HG03558 (cell line): ENCODE results near the gene EVI2B.
"Not testable (repeated sequence)": the region's sequence is repeated elsewhere in the genome, so short reads cannot be mapped to it uniquely, and the experiment has no call there.

Source experiments
- ATAC-seq: cut with Tn5 transposase; IDR thresholded peaks from one replicate; pipeline ENCODE4 v1.9.1; 2021; ENCODE audit warnings: moderate number of reproducible peaks; ENCODE audit not compliant: unreplicated experiment; ENCODE audit errors: extremely low read depth

EVI2B gene

GRCh38 chr17:31310886-31311285, 3.0 kb downstream of the EVI2B start:
- ATAC-seq: no peak

DNA sequence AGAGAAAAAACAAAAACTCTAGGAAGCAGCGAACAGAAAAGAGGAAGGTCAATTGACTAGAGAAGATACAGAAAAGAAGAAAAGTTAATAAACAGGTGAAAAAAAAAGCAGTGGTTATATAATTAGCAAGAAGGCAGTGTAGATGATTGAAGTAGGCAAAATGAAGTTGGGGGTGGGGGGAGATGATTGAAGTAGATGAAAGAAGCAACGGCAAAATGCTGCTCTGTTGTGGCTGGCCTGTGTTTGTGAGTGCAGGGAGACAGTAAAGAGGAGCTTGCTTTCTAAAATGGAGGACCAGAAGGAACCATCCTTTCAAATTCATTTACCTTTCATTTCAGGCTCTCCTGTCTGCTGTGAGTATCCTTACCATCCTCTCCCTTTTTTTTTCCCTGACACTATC, 3.6 kb downstream of the EVI2B start:
- ATAC-seq: no peak

- ATAC-seq: no peak
Measured at GRCh38 chr17:31309556-31309955, 4.3 kb downstream of the EVI2B start.

DNA sequence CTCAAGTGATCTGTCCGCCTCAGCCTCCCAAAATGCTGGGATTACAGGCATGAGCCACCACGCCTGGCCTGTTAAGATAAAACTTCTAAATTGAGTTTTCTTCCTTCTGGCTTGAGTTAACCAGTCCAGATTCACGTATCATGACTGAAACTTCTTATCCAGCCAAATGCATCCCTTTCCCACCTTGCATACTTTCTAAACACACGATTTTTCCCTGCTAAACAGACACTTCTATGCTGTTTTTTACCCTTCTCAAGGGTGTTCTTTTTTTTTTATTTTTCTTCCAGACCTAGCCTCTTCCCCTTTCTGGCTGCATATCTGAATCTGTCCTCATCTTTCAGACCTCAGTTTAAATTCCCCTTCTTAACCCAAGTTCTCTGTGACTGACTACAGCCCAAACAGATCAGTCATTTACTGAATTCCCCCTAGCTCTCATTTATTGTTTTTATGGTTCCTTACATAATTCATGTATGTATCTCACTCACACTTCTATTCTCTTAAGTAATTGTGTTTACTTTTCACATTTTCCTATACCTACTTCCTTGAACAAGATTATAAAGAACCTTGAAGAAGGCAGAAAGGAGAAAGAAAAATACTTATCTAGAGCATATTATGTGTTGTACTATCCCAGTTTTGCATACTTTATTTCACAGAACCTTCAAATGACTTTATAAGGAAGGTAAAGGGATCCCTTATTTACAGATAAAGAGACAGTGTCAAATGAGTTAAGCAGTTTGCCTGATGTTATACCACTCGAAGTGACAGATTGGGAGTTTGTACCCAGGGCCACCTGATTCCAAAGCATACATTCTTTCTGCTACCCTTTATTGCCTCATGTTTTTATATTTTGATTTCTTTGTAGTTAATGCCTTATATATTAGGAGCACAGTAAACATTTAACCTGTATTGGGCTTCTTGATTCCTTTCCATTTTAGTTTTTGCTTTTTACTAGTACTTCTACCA, 5.2 kb downstream of the EVI2B start:
- ATAC-seq: no peak

DNA sequence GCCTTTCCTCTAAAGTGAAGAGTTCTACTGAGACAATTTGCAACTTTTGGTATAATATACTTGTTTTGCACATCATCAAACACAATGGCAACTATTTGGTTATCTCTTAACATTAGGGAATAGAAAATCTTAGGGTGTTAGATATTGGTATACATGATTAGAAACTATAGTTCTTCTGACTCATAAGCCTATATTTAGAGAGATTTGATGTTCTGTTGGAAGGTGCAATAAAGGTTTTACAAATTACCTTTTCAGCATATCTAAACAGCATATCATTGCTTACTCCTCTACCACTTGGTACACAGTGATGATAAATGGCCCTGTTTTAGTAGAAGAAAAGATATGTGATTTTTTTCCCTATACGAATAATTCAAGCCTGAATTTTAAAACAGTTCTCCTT, 6.2 kb downstream of the EVI2B start:
- ATAC-seq: no peak

GRCh38 chr17:31299624-31300023, 14.2 kb downstream of the EVI2B start:
- ATAC-seq: no peak

DNA sequence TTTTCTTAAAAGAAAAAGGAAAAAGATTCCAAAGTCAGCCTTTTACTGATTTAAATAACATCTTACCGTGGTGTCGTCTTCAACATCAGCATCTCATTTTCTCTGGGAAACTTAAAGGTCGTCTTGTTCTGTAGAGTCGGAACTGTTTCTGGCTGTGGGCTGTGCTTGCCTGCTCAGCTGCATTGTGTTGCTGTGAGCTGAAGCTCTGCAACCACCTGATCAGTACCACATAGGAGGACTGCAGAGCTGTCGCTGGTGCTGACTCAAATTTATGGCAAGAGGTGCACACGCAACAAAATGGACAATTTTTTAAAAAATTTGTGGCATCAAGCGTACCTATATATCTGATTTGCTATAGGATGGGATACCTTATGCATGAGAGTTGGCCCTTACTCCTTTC, 16.8 kb downstream of the EVI2B start, which contains the start of gene OMG:
TSS of gene OMG (minus strand) at position 150 of the 400 bp plus-strand sequence. CDS start 908 bp downstream, outside the sequence.
- ATAC-seq: no peak

DNA sequence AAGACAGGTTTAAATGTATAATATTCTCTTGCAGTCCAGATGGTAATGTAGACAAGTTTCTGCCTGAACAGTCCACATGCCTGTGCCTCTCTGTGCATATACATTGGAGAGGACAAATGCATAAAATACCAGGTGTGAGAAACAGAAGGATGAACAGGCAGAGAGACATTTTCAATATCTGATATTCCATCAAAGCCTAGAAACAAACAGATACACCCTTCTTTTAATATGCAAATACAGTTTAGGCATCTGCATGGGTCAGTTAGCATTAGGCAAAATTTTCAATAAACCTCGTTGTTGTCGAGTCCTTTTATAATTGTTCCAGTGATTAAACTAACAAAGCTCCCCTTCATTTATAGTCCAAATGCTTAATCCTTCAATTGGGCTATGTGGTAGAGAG, 17.7 kb downstream of the EVI2B start:
- ATAC-seq: no peak

DNA sequence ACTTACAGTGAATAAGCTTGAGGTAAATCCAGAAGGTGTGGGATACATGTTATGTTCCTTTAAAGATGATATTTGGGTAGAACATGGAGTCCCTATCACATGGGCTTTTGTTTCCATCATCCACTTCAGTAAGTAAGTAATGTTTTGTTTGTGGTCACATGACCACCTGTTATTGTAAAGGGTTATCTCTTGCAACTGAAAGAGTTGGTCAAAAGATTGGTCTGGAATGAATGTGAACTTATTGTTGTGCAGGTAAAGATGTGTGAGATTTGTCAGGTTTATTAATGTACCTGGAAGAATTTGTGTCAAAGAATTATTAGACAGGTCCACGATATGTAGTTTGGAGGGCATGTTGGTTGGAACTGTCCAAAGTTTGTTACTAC, 18.4 kb downstream of the EVI2B start:
- no peak for ATAC-seq

- ATAC-seq: no peak
Measured at GRCh38 chr17:31294820-31295488, 18.9 kb downstream of the EVI2B start.

DNA sequence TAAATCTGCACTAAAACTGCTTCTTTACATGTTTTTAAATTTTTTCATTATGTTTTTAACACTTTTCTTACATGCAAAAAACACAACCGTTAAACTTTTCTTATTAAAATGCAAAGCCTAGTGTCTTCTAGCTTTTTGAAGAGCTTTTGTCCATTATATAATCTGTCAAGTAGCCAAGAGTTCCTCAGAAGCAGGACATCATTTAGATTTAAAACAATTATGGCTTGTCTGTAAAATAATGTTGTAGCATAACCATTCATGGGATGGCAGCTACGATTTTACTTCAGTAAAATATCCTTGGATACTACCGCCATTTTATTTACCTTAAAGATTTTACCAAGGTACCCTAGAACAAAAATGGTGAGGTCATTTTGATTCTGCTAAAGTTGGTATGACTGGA, 19.6 kb downstream of the EVI2B start:
- no peak for ATAC-seq

GRCh38 chr17:31293581-31293980, 20.3 kb downstream of the EVI2B start:
- no peak for ATAC-seq

DNA sequence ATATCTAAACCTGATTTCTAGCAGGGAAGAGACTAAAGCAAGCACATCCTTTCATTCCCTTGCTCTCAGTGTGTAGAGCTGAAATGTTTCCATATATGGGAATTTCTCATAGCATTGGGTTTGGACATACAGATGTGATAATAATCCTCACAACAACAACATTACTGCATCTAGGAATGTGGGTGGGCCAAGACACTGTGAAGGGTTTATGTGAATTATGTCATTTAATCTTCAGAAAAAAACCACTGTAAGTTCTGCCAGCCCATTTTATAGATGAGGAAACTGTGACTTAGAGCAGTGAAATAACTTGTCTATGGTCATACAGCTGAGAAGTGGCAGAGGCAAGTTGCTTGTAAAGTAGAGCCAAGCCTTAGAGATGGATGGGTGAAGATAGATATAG, 22.0 kb downstream of the EVI2B start:
- ATAC-seq: no peak

- ATAC-seq: no peak
Measured at GRCh38 chr17:31289790-31290189, 24.1 kb downstream of the EVI2B start.

DNA sequence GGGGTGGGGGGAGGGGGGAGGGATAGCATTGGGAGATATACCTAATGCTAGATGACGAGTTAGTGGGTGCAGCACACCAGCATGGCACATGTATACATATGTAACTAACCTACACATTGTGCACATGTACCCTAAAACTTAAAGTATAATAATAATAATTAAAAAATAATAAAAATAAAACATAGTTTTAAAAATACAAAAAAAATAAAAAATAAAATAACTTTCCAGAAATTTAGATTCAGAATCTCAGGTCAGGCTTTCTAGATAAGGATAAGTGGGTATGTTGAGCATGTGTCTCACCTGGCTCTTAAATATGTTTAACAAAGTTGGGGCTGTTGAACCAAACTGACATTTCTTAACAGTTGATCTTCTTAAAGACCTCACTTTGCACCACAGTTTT, 25.9 kb downstream of the EVI2B start:
- not testable (repeated sequence) for ATAC-seq

DNA sequence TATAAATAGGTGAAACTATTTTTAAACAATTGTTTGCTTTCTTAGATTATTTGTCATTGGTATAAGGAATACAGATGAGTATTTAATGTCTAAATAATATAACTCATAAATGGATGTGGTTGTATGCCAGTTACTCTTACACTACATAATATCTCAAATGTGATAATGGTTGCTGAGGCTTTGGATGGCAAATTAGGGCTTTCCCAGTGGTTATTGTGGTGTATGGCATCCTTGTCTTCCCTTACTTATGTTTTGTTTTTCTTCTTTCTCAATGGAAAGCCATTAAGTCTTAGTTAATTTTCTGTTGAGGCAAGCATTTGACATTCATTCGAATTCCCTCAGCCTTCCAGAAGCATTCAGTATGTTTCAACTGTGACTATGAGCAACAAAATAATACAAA, 27.3 kb downstream of the EVI2B start:
- ATAC-seq: no peak

DNA sequence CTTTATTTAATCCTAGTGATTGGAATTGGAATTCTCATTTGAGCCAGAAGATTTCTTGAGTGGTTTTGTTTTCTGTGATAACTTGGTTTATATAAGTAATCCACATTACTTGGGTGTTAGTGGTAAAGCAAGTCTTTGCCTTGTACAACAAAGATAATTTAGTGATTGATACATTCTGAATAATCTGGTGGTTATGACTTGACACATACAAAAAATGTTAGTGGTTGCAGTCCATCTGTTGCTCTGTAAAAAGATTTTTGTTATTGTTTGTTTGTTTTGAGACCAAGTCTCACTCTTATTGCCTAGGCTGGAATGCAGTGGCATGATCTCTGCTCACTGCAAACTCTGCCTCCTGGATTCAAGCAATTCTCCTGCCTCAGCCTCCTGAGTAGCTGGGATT, 30.0 kb downstream of the EVI2B start:
- ATAC-seq: no peak

GRCh38 chr17:31281061-31281460, 32.8 kb downstream of the EVI2B start:
- ATAC-seq: no peak

DNA sequence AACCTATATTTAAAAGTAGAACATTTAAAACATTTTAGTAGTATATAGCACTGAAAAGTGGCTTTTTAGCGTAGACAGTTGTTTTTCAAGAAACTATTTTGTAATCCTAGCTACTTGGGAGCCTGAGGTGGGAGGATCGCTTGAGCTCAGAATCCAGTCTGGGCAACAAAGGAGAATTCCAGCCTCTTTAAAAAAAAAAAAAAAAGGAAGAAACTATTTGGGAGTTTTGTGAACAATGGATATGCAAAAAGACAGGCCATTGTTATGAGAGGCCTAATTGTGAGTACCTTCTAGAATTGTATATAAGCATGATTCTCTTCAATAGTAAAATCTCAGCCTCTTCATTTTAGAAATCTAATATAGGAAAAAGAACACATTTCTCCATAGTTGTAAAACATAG, 34.5 kb downstream of the EVI2B start:
- no peak for ATAC-seq

- ATAC-seq: no peak
Measured at GRCh38 chr17:31275116-31275515, 38.7 kb downstream of the EVI2B start.

DNA sequence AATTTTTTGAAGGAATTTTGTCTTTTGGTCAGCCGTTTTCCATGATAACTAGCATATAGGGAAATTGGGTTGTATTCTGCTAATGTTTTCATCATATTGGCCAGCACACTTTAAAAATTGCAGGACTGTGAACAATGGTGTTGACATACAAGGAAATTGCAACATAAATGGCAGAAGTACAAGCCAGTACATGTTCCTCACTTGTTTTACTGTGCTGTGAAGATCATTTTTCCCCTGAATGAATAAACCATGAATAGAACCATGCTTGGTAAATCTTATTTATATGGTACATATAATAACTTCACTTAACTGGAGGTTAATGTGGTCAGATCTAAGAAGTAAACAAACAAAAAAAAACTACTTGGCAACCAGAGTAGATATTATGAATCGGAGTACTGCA, 39.6 kb downstream of the EVI2B start:
- no peak for ATAC-seq

DNA sequence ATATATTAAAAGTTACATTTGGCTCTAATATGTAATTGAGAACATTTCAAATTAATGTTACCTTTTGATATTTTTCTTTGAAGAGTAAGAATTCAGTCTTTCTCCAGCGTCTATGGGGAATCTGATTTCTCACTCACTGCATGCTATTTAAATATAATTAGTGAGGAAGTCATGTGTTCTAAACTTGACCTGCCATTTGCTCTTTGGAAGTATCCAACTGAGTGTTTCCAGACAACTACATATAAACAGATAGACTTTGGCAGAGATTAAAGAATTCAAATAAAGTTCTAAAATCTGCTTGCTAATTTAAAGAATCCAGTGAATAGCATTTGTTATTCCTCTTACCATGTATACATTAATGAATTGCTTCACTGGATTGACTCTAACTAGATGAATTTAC, 40.3 kb downstream of the EVI2B start:
- ATAC-seq: no peak
